ENCODE results near the gene RCAN3.

RCAN3 gene

DNA sequence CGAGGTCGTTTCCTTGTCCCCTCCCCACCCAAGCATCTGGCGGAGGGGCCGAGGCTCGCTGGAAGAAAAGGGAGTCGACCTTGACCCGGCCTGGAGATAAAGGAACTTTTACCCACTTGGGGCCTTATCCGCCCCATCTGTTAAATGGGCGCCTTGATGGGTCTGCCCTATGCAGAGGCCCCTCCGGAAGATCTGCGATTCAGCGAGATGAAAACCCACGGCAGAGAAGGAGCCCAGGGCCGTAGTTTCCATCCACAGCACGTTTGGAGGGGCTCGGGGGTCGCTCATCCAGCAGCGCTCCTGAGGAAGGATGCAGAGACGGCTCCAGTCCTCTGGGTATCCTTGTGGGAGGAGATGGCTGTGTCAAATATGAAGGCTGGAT, 53.8 kb downstream of the RCAN3 start:
- H3K4me3 ChIP-seq (ENCODE audit: low read depth, low read length): peak overlapping the region; percentile 64
- H3K9me3 ChIP-seq (ENCODE audit: control insufficient read depth, insufficient read depth, low read length): no peaks in the 10 kb centered on the region
- no peak overlapping the region for H3K9ac ChIP-seq (ENCODE audit: low read depth, low read length)
- no peaks in the 10 kb centered on the region for H3K36me3 ChIP-seq (ENCODE audit: control insufficient read depth, insufficient read depth, low read length)
- peaks cover 26% of the 10 kb centered on the region for H3K27me3 ChIP-seq (ENCODE audit: control insufficient read depth, insufficient read depth, low read length)
- H3K4me1 ChIP-seq (ENCODE audit: control insufficient read depth, insufficient read depth, low read length): peaks cover 7% of the 10 kb centered on the region

DNA sequence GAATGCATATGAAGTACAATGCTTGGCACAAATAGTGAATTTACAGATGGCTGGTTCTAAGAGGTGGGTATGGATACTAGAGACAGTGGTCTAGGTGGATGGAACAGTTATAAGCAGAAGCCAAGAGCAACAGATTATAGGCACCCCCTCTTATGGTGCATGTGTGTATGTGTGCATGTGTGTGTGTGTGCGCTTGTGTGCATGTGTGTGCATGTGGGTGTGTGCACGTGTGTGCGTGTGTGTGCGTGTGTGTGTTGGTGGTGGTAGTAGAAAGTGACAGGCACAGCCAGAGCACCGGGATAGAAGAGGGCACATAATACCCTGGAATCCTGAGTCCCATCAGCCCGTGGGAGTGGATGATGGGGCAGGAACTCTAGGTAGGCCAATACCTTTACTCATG, 54.6 kb downstream of the RCAN3 start:
- Histone ChIP-seq H3K27me3 (ENCODE audit: control insufficient read depth, insufficient read depth, low read length) (peaks cover 26% of the 10 kb centered on the region), H3K9ac (ENCODE audit: low read depth, low read length) (no peak overlapping the region), H3K4me3 (ENCODE audit: low read depth, low read length) (no peak overlapping the region), H3K36me3 (ENCODE audit: control insufficient read depth, insufficient read depth, low read length) (no peaks in the 10 kb centered on the region), H3K9me3 (ENCODE audit: control insufficient read depth, insufficient read depth, low read length) (no peaks in the 10 kb centered on the region), H3K4me1 (ENCODE audit: control insufficient read depth, insufficient read depth, low read length) (peaks cover 4% of the 10 kb centered on the region)

DNA sequence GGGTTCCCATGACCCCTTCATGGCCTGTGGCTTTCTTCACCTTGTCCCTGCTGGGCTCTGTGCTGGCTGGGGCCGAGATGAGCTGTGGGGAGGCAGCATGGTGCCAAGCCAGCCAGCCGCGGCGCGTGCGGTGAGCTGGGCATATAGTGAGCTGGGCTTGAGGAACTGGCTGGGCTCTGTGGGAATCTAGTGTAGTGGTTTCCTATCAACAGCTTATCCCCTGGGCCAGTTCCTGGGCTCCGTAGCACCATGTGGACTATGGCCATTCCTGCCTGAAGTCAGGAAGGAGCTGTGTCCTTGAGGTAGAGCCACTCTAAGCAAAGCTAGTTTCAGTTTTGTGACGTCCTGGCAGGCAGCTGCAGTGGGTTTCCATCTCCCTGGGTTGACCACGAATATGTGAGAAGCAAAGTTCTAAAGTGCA, 55.1 kb downstream of the RCAN3 start:
- Histone ChIP-seq H3K27me3 (ENCODE audit: control insufficient read depth, insufficient read depth, low read length) (peaks cover 26% of the 10 kb centered on the region), H3K36me3 (ENCODE audit: control insufficient read depth, insufficient read depth, low read length) (no peaks in the 10 kb centered on the region), H3K4me3 (ENCODE audit: low read depth, low read length) (no peak overlapping the region), H3K9ac (ENCODE audit: low read depth, low read length) (no peak overlapping the region), H3K9me3 (ENCODE audit: control insufficient read depth, insufficient read depth, low read length) (no peaks in the 10 kb centered on the region), H3K4me1 (ENCODE audit: control insufficient read depth, insufficient read depth, low read length) (peaks cover 5% of the 10 kb centered on the region)

DNA sequence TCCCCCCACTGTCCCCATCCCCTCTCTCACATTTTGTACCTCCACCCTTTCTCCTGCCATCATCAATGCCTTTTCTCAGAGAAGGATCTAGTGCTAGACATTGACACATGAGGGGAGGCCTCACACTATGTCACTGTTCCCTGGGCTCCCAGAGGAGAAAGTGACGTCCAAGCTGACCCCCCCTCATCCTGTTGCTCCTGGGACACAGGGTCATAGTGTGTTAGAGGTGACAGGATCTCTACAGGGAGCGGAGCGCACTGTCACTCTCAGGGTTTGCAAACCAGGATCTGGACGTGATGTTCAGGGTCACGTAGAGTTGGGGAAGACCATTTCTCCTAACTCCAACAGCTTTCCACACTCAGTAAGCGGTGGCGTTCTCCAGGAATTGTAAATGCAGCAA, 55.8 kb downstream of the RCAN3 start:
- no peak overlapping the region for H3K4me3 ChIP-seq (ENCODE audit: low read depth, low read length)
- H3K36me3 ChIP-seq (ENCODE audit: control insufficient read depth, insufficient read depth, low read length): no peaks in the 10 kb centered on the region
- no peaks in the 10 kb centered on the region for H3K9me3 ChIP-seq (ENCODE audit: control insufficient read depth, insufficient read depth, low read length)
- H3K4me1 ChIP-seq (ENCODE audit: control insufficient read depth, insufficient read depth, low read length): peaks cover 8% of the 10 kb centered on the region
- no peak overlapping the region for H3K9ac ChIP-seq (ENCODE audit: low read depth, low read length)
- H3K27me3 ChIP-seq (ENCODE audit: control insufficient read depth, insufficient read depth, low read length): peaks cover 26% of the 10 kb centered on the region

DNA sequence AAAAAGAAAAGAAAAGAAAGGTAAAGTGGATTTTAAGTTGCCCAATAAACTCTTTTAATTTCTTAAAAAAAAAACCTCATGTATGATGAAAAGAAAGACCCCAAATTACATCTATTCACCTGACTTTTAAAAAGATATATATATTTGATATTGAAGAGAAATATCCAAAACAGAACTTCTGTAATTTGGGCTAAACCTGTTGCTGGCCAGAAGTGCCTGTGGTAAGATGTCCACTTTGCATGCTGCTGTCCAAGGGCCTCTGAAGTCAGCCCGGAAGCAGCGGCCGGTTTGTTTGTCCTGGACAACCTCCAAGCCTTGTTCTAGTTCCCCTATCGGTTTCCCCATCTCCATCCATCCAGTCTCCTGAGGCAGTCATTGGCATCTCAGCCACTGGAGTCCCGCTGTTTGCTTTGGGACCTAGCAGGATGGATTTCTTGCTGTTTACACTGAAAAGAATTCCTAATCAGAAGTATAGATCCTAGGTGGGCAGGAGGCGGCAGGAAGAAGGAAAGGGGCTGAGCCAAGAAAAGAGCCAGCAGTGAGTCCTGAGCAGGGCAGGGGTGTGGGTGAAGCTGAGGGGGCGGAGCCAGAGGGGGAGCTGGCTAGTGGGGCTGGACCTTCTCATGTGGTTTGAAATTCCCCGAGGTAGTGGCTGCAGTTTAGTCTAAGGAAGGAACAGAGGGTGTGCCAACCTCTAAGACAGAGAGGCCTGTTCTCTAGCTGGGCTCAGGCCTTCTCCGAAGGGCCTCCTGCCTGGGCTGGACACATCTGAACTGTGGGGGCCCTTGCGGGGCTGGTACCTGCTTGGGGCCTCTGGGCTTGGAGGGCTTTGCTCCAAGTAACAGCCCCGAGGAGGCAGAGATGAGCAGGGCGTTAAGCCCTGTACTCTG, 56.5 kb downstream of the RCAN3 start:
- Histone ChIP-seq H3K9ac (ENCODE audit: low read depth, low read length) (no peak overlapping the region), H3K36me3 (ENCODE audit: control insufficient read depth, insufficient read depth, low read length) (no peaks in the 10 kb centered on the region), H3K9me3 (ENCODE audit: control insufficient read depth, insufficient read depth, low read length) (no peaks in the 10 kb centered on the region), H3K4me3 (ENCODE audit: low read depth, low read length) (no peak overlapping the region), H3K4me1 (ENCODE audit: control insufficient read depth, insufficient read depth, low read length) (peaks cover 8% of the 10 kb centered on the region), H3K27me3 (ENCODE audit: control insufficient read depth, insufficient read depth, low read length) (peaks cover 25% of the 10 kb centered on the region)

DNA sequence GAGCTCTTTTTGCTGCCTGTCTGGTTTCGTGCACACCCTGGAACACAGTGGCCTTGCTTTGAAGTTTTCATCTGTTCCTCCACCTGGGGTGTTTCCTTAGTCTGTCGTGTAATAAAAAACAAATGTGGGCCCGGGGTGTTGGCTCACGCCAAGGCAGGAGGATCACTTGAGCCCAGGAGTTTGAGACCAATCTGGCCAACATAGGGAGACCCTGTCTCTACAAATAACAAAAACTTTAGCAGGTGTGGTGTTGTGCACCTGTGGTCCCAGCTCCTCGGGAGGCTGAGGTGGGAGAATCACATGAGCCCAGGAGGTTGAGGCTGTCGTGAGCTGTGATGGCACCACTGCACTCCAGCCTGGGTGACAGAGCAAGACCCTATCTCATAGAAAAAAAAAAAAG, 57.7 kb downstream of the RCAN3 start:
- peaks cover 8% of the 10 kb centered on the region for H3K4me1 ChIP-seq (ENCODE audit: control insufficient read depth, insufficient read depth, low read length)
- peaks cover 15% of the 10 kb centered on the region for H3K27me3 ChIP-seq (ENCODE audit: control insufficient read depth, insufficient read depth, low read length)
- H3K36me3 ChIP-seq (ENCODE audit: control insufficient read depth, insufficient read depth, low read length): no peaks in the 10 kb centered on the region
- no peak overlapping the region for H3K9ac ChIP-seq (ENCODE audit: low read depth, low read length)
- H3K4me3 ChIP-seq (ENCODE audit: low read depth, low read length): no peak overlapping the region
- H3K9me3 ChIP-seq (ENCODE audit: control insufficient read depth, insufficient read depth, low read length): no peaks in the 10 kb centered on the region

DNA sequence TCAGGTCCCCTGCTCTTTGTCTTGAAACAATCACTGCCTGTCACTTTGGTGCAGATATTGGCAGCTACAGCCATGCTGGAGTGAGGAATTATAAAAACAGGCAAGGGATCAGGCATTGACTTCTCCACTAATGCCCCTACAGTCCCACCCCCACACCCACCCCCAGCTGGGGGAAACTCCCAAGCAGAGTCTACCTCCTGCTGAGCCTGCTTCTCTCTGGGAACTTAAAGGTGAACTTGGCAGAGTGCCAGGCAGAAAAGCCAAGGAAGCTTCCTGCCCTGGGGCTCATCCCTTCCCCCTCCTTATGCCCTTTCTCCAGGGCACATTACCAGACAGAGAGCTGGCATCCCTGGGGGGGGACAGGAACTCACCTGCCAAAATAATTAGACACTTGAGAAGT, 60.0 kb downstream of the RCAN3 start:
- Histone ChIP-seq H3K9ac (ENCODE audit: low read depth, low read length) (no peak overlapping the region), H3K27me3 (ENCODE audit: control insufficient read depth, insufficient read depth, low read length) (no peaks in the 10 kb centered on the region), H3K4me3 (ENCODE audit: low read depth, low read length) (no peak overlapping the region), H3K9me3 (ENCODE audit: control insufficient read depth, insufficient read depth, low read length) (no peaks in the 10 kb centered on the region), H3K36me3 (ENCODE audit: control insufficient read depth, insufficient read depth, low read length) (no peaks in the 10 kb centered on the region), H3K4me1 (ENCODE audit: control insufficient read depth, insufficient read depth, low read length) (peaks cover 11% of the 10 kb centered on the region)

DNA sequence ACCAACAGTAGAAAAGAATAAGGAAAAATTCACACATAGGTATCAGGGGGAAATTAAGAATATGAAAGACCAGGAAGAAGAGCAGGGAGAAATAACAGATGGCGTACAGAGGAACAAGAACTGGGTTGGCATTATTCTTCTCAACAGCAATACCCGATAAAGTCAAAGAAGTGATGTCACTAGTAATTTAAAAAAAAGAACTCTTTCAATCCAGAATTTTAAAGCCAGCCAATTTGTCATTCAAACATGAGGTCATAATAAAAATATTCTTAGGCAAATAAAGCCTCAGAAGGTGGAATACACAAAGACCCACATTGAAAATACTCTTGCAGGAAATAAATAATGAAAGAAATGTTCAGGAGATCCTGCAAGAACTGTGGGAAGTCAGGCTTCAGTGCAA, 62.1 kb downstream of the RCAN3 start:
- H3K36me3 ChIP-seq (ENCODE audit: control insufficient read depth, insufficient read depth, low read length): no peaks in the 10 kb centered on the region
- no peak overlapping the region for H3K9ac ChIP-seq (ENCODE audit: low read depth, low read length)
- H3K9me3 ChIP-seq (ENCODE audit: control insufficient read depth, insufficient read depth, low read length): no peaks in the 10 kb centered on the region
- peaks cover 9% of the 10 kb centered on the region for H3K4me1 ChIP-seq (ENCODE audit: control insufficient read depth, insufficient read depth, low read length)
- H3K27me3 ChIP-seq (ENCODE audit: control insufficient read depth, insufficient read depth, low read length): no peaks in the 10 kb centered on the region
- H3K4me3 ChIP-seq (ENCODE audit: low read depth, low read length): no peak overlapping the region

DNA sequence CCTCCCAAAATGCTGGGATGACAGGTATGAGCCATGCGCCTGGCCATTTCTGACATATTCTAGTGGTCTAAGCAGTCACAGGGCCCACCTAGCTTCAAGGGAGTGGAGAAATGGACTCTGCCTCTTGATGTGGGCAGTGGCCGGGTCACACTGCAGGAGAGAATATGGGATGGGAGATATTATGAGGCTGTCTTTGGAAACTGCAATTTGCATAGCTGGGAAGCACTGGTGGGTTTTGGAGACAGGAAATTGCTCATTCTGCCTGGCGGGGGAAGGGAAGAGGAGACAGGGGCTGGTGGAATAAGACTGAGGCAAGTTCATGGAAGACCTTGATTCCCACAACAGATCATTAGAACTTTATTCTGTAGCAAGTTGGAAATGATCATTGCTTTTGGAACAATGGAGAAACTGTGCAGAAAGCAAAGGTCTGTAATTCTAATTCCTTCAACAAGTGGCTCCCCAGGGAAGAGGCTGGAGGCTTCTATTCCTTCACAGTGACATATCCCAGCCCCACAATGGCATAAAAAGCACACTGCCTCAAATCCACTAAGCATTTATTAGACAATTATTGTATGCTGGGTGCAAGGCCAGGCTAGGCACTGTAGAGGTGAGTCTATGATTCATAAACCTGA, 63.7 kb downstream of the RCAN3 start:
- Histone ChIP-seq H3K9ac (ENCODE audit: low read depth, low read length) (no peak overlapping the region), H3K4me1 (ENCODE audit: control insufficient read depth, insufficient read depth, low read length) (peaks cover 9% of the 10 kb centered on the region), H3K27me3 (ENCODE audit: control insufficient read depth, insufficient read depth, low read length) (no peaks in the 10 kb centered on the region), H3K36me3 (ENCODE audit: control insufficient read depth, insufficient read depth, low read length) (no peaks in the 10 kb centered on the region), H3K9me3 (ENCODE audit: control insufficient read depth, insufficient read depth, low read length) (no peaks in the 10 kb centered on the region), H3K4me3 (ENCODE audit: low read depth, low read length) (no peak overlapping the region)

DNA sequence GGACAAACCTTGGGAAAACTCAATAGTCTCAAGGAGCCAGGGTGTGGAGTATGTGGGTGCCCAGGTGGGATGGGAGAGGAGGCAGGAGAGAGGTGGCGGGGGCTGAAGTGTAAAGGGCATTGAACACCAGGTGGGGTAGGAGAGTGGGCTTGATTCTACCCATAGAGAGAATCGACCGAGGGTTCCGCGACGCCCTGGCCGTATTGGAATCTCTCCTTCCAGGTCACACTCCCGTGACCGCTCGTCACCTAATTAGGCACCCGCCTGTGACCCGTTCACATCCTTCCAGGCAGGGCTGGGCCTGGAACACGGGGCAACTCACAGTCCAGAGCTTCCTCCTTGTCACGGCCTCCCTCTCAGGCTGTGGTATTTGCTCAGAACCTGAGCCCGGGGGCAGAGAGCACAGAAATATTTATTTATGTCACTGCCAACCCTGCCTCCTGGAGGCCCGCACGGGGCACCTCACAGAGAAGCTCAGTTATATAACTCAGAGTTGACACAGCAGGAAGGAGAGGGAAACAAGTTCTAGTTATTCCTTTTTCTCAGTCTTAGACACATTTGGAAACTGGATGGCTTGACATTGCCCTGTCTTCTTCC, 65.3 kb downstream of the RCAN3 start:
- no peaks in the 10 kb centered on the region for H3K27me3 ChIP-seq (ENCODE audit: control insufficient read depth, insufficient read depth, low read length)
- no peak overlapping the region for H3K9ac ChIP-seq (ENCODE audit: low read depth, low read length)
- no peaks in the 10 kb centered on the region for H3K36me3 ChIP-seq (ENCODE audit: control insufficient read depth, insufficient read depth, low read length)
- H3K4me1 ChIP-seq (ENCODE audit: control insufficient read depth, insufficient read depth, low read length): peaks cover 4% of the 10 kb centered on the region
- H3K9me3 ChIP-seq (ENCODE audit: control insufficient read depth, insufficient read depth, low read length): no peaks in the 10 kb centered on the region
- no peak overlapping the region for H3K4me3 ChIP-seq (ENCODE audit: low read depth, low read length)

DNA sequence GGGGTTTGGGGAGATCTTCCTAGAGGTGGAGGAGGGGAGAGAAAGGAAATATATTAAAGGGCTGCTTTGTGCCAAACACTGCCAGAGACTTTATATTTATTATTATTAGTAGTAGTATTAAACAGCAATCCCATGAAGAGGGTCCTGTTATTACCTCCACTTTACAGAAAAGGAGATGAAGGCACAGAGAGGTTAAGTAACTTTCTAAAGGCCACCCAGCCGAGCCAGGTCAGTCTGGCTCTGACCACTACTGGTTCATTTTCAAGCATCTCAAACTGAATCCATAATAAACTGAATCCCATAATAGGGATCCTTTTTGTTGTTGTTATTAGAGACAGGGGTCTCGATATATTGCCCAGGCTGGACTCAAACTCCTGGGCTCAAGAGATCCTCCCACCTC, 65.8 kb downstream of the RCAN3 start:
- Histone ChIP-seq H3K9ac (ENCODE audit: low read depth, low read length) (no peak overlapping the region), H3K4me1 (ENCODE audit: control insufficient read depth, insufficient read depth, low read length) (peaks cover 3% of the 10 kb centered on the region), H3K9me3 (ENCODE audit: control insufficient read depth, insufficient read depth, low read length) (no peaks in the 10 kb centered on the region), H3K36me3 (ENCODE audit: control insufficient read depth, insufficient read depth, low read length) (no peaks in the 10 kb centered on the region), H3K4me3 (ENCODE audit: low read depth, low read length) (no peak overlapping the region), H3K27me3 (ENCODE audit: control insufficient read depth, insufficient read depth, low read length) (no peaks in the 10 kb centered on the region)
